ENCODE measurements around the gene H1-8. TPM values are rescaled to one million over a fixed set of nuclear protein-coding genes. Genes with fewer than 3 reads are reported as not detected.

H1-8 gene
- total RNA-seq, 4 donors from 2014 or later, result not detected

DNA sequence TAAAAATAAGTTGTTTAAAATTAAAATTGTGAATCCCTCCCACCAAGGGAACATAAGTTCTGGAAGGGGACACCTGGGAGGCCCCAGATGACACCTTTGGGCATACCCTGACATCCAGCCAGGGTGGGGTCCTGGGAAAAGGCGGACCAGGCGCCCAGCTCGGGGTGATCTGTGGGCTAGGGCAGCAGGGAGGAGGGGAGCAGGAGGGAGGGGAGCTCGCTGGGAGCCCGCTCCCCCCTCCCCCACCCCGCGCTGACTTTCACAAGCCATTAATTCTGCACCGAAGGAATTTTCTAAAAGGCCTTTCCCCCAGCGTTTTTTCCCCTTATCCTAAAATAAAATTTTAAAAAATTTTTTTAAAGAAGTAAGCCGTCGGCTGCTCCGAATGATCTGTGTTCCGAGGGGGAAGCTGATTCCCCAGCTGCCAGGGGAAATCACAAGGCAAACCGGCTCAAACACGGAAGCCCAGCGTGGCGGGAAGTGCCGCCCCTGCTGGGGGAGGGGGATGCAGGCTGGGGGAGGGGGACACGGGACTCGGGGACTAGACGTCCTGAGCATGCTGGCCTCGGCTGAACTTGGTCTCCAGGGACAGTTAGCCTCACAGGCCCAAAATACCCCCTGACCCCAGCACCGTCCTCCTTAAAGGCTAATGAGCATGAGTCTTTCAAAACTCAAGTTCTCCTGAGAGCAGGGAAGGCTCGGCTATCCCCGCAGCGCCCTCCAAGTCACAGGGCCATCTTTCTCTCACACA lies 49.6 kb downstream of the H1-8 start:
- TF ChIP-seq, protein P1, sequence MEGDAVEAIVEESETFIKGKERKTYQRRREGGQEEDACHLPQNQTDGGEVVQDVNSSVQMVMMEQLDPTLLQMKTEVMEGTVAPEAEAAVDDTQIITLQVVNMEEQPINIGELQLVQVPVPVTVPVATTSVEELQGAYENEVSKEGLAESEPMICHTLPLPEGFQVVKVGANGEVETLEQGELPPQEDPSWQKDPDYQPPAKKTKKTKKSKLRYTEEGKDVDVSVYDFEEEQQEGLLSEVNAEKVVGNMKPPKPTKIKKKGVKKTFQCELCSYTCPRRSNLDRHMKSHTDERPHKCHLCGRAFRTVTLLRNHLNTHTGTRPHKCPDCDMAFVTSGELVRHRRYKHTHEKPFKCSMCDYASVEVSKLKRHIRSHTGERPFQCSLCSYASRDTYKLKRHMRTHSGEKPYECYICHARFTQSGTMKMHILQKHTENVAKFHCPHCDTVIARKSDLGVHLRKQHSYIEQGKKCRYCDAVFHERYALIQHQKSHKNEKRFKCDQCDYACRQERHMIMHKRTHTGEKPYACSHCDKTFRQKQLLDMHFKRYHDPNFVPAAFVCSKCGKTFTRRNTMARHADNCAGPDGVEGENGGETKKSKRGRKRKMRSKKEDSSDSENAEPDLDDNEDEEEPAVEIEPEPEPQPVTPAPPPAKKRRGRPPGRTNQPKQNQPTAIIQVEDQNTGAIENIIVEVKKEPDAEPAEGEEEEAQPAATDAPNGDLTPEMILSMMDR (IDR thresholded peaks at IDR 0.05; ENCODE audit: low read depth), result no peak

DNA sequence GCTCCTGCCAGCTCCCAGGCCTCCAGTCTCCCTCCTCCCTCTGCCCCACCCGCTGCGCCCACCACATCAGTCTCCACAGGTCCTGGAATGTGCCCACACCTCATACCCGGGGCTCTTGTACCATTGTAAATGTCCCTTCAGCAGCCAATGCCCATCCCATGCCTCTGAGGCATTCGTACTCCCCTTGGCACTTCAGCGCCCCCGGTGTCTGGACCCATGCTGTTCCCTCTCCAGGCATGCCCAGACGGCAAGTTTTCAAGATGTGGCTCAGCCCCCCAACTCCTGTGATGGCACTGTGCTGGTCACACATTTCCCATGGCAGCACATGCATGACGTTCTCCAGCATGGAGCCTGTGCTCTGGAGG lies 50.2 kb downstream of the H1-8 start:
- TF ChIP-seq, protein P1 (IDR thresholded peaks at IDR 0.05; ENCODE audit: low read depth), result no peak

DNA sequence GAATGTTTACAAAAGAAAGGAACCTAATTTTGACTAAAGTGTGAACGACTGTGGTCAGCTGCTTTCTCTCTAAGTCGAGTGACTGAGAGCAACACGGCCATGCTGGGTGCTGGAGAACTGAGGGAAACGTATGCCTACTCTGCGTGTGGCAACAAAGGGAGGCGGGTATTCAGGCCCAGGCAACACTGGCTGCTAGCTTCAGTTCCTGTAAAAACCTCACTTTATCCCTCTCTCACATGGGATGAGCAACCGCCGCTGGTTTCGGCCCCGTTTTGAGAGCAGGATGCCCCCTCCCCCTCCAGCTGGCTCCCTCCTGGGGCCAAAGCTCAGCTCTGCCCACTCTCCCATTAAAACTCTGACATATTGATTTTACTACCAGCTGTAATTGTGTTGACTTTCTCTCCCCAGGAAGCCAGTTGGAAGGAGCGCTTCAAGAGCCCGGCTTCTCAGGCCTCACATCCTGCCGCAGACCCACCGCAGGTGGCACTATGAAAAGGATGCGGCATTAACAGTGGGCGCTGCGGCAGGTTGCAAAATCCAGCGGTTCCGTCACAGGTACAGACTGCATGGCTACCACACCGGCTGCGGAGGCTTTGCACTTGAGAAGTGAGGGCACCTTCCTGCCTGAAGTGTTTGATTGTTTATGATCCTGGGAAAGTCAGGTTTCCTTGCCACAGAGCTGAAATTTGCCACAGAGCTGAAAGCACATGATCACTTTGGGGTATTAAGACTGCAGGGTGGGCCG lies 50.8 kb downstream of the H1-8 start:
- TF ChIP-seq, protein P1 (IDR thresholded peaks at IDR 0.05; ENCODE audit: low read depth), result no peak

DNA sequence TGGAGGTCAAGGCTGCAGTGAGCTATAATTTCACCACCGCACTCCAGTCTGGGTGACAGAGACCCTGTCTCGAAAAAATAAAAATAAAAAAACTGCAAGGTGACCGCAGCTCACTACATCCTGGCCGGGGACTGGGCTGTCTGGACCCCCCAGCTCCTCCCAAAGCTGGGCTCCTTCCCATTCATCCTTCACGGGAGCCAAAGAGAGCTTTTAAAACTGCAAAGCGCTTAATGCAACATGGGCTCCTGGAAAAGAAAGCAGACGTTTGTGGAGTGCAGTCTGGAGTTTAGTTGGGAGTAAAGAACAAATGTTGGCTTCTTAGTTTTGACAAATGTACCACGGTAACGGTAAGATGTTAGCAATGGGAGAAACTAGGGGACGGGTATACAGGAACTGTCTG lies 51.4 kb downstream of the H1-8 start:
- TF ChIP-seq, protein P1 (IDR thresholded peaks at IDR 0.05; ENCODE audit: low read depth), result no peak

DNA sequence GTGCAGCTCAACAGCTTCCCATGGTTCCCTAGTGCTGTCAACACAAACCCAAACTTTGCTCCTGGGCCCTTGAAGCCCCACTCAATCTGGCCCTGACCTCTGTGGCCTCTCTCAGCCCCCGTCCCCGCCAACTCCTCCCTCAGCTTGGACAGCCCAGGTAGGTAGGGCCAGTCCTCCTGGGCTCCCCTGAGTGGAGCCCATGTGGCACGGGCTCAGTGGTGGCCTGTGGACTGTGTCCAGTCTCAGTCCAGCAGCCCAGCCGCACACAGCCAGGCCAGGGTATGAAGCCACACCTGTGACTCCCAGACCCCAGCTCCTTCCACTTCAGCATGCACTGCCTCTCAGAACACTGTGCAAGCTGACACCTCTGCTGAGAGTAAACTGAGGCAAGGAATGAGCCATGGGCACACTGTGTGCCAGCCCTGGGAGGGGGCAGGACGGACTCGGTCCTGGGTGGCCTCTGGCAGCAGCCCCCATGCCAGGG lies 52.0 kb downstream of the H1-8 start:
- TF ChIP-seq, protein P1 (IDR thresholded peaks at IDR 0.05; ENCODE audit: low read depth), result no peak

DNA sequence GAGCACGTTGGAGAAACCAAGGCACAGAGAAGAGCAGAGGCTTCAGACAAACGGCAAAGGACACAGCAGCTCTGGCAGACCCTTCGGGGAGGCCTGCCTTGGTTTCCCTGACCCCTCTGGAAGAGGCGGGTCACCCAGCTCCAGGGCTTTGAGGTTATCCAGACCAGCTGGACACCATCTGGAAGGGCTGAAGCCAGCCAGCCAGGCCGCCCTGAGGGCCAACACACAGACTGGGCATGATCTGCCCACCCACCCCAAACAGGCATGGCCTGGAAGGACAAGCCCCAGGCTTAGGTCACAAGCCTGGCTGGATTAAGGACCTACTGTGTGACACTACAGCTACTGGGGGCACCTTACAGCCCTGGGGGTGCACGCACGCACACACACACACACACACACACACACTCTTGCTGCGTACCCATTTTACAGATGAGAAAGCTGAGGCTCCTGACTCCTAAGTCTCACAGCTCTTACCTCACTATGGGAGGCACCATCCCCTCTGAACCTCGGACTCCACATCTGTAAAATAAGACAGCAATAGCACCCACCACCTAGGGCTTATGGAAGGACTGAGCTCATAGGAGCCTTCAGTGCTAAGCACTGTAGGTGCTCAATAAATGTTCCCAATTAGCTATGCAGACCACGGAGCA lies 52.7 kb downstream of the H1-8 start:
- TF ChIP-seq, protein P1 (IDR thresholded peaks at IDR 0.05; ENCODE audit: low read depth), result no peak
